ENCODE data around the gene PRKX.
"Not testable (repeated sequence)": the region's sequence is repeated elsewhere in the genome, so short reads cannot be mapped to it uniquely, and the experiment has no call there.

The PRKX gene

DNA sequence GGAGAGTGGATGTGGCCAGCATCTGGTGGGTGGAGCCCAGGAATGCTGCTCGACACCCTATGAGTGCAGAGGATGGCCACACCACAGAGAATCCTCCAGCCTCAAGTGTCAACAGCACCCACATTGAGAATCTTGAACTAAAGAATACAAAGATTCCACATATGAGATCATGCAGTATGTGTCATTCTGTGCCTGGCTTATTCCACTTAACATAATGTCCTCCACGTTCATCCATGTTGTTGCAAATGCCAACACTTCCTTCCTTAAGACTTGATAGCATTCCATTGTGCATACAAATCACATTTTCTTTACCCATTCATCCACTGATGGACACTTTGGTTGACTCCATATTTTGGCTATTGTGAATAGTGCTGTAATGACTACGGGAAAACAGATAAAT lies 145.8 kb downstream of the PRKX start:
- DNase-seq: no peak

- DNase-seq: no peak
These were observed 150.0 kb downstream of the PRKX start for GRCh38 chrX:3563451-3563850.

DNA sequence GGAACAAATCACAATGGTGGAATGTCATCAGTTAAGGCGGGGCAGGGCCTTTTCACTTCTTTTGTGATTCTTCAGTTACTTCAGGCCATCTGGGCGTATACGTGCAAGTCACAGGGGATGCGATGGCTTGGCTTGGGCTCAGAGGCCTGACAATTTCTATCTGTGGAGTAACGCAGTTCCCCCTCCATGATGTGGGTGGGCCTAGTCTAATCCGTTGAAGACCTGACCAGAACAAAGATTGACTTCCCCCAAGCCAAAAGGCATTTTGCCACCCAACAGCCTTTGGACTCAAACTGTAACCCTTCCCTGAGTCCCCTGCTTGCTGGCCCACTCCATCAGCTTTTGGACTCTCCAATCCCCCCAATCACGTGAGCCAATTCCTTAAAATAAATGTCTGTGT lies 153.4 kb downstream of the PRKX start:
- not testable (repeated sequence) for DNase-seq
